Astrocyte of the hippocampus (primary cell): ENCODE results near the gene DNAH3.
A peak's percentile ranks its signal among the peaks of the same experiment; 100 is the strongest.
"Not testable (repeated sequence)": the region's sequence is repeated elsewhere in the genome, so short reads cannot be mapped to it uniquely, and the experiment has no call there.

Experiments used
- DNase-seq: peaks from one replicate; pipeline ENCODE4 v3.0.0; 2011; ENCODE audit warnings: low read depth, low spot score

DNAH3 gene

DNA sequence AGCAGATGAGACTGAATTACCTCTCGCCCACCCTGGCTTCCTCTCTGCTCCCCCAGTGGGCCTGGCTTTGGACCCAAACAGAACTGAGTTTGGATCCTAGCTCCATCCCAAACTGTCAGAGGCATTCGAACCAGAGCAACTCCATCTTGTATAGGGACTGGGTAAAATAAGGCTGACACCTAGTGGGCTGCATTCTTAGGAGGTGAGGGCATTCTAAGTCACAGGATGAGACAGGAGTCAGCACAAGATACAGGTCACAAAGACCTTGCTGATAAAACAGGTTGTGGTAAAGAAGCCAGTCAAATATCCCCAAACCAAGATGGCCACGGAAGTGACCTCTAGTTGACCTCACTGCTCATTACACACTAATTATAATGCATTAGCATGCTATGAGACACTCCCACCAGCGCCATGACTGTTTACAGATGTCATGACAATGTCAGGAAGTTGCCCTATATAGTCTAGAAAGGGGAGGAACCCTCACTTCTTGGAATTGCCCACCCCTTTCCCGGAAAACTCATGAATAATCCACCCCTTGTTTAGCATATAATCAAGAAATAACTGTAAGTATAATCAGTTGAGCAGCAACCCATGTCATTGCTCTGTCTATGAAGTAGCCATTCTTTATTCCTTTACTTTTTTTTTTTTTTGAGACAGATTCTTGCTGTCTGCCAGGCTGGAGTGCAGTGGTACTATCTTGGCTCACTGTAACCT is 205.6 kb downstream of the DNAH3 start:
- DNase-seq: peak; percentile 60

DNA sequence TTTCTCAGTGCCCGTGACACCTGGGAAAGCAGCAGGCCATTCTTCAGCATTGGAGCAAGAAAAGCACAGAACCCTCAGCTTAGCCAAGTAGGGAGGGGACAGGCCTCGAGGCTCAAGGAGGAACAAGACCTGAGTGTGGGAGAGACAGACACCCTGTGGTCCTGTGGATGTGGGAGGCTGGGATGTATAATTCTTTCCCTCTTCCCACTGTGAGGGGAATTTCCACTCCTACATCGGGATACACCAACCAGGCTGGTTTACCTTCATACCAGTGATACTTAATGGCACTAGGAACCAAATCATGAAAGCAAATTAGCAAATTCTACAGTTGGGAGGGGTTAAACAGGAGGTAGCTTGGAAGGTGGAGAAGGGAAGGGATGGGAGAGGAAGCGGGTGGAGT is 208.4 kb downstream of the DNAH3 start:
- DNase-seq: no peak

DNA sequence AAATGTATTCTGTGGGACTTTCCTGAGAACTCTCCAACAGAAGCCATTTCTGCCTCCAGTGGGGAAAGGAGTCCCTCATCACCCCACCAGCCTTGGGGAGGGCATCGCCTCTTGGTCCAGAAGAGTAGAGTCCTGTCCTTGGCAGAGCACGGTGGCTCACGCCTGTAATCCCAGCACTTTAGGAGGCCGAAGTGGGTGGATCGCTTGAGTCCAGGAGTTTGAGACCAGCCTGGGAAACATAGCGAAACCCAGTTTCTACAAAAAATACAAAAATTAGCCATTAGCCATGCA is 209.1 kb downstream of the DNAH3 start:
- no peak for DNase-seq

DNA sequence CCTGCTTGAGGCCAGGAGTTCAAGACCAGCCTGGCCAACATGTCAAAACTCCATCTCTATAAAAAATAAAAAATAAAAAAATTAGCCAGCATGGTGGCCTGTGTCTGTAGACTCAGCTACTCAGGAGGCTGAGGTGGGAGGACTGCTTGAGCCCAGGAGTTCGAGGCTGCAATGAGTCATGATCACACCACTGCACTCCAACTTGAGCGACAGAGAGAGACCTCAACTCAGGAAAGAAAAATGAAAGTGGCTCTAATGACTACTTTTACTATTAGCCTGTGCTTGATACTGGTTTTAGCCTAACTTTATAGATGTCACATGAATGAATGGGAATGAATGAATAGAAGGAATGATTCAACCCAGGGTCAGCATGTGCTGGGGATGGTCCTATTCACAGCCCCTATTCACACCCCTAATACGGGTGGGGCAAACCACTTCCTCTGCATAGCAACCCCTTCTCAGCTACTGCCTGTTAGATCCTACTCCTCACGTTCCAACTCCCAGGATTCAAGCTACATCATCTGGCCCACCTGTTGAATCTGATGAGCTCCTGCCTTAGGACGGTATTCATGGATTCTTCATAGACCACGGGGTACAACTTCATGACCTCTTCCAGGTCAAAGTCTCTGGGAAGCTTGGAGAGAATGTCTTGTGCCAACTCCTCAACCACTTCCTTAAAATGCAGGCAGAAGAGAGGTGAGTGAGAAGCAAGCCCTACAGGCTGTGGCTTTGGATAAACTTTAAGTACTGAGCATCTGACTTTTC is 209.6 kb downstream of the DNAH3 start:
- no peak for DNase-seq

DNA sequence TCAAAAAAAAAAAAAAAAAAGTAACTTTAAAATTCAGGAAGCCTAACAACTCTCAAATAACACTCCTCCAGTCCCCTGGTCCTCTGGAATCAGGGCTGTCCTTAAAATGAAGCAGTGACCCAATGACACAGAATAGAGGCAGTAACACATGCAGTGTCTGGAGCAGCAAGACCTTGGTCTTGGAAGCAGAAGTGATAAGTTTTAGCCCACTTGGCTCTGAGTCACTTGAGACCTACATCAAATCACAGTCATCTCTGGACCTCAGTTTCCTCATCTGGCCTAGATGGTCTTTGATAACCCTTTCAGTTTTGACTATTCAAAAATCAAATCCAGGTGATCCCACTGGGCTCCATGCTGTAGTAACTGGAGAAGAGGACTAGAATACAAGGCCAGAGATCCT is 211.0 kb downstream of the DNAH3 start:
- no peak for DNase-seq

DNA sequence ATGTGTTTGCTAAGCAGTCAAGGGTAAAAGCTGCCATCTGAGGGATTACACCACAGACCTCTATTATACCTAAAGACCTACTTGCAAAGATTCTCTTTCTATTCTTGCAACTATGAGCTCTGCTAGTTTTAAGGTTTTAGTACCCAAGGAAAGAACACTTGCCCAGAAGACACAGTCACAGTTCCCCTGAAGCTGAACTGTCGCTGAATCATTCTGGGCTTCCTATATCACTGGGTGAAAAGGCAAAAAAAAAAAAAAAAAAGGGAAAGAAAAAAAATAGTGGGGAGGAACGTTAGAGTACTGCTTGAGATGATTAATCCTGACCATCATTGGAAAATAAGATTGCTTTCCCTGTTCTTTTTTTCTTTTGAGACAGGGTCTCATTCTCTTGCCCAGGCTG is 212.2 kb downstream of the DNAH3 start:
- peak; percentile 13 for DNase-seq

DNA sequence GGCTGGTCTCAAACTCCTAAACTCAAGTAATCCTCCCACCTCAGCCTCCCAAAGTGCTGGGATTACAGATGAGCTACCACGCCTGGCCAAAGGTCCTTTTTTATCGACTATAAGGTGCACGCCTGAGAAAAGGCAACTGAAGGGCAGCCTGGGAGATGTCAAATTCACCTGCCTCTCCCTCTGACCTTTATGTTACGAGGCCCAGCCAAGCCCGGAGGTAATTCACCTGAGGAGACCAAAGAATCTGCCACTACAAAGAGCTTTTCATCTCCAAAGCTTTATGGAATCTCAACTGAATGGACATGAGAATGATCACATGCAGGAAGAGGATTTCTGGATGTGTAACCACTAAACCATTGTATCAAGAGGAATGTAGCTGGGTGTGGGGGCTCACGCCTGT is 212.9 kb downstream of the DNAH3 start:
- DNase-seq: no peak

DNA sequence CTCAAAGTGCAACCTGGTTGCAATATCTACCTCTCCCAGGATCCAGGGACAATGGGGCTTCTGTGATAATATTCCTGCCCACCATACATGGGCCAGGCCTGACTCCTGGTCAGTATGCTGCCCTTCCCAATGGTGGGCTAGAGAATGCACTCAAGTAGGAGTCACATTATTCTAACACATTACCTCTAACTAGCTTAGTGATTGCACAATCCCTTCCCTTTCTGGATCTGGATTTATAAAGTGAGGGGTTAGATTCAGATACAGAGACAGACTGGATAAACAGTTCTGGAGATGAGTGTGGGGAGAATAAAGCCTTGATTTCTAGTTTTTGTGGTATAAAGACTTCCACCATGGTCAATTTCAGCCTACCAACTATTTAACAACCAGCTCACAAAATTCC is 217.1 kb downstream of the DNAH3 start:
- no peak for DNase-seq

DNA sequence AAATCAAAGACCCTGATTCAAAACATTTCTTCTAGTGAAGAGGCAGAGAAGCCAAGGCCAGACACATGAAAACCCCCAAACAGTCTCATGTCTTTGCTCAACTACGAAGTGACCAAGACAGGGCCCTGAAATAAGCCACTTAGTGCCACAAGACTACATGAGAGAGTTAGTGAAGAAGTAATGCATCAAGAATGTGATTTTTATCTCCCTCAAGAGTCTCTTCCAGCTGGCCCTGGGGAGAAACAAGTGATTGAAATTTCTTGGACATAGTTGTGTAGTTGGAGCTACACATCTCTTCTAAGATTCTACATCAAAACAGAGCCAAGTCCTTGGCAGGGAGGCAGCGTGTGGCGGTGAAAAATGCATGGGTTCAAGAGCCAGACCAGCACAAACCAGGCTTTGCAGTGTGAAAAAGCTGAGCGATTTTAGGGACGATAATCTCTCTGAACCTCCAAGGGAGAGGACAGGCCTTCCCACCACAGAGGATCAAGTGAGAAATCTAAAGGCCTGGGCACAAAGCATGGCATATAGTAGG is 219.5 kb downstream of the DNAH3 start:
- no peak for DNase-seq

DNA sequence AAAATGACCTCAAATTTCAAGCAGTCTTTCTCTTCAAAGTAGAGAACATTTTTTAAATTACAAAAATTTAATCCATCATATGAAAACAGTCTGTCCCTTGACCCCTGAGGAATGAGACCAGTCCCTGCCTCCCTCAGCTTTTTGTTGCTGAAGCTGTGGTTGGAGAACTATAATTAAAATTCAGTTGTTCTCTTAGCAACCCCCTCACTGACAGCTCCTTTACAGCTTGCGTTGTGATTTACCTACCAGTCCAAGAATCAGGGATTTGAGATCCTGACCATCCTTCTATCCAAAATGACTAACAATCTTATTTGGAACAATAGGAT is 220.3 kb downstream of the DNAH3 start:
- no peak for DNase-seq

DNA sequence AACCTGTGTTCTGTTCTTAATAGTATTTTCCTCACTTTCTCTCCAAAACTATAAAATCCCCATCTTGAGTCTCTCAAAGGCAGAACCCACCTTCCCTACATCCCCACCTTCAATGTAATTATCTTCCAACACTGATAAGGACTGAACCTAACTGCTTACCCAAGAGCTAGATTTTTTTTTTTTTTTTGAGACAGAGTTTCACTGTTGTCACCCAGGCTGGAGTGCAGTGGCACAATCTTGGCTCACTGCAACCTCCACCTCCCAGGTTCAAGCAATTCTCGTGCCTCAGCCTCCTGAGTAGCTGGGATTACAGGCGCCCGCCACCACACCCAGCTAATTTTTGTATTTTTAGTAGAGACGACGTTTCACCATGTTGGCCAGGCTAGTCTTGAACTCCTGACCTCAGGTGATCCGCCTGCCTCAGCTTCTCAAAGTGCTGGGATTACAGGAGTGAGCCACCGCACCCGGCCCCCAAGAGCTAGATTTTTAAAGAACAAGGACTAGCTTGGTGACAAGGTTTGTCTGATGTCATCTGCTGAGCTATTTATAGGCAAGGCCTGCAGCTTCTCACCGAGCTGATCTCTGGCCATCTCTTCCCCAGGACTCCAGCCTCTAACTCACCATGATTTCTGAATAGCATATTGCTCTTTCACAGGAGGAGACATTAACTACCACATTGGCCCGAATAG is 220.8 kb downstream of the DNAH3 start:
- DNase-seq: not testable (repeated sequence)

DNA sequence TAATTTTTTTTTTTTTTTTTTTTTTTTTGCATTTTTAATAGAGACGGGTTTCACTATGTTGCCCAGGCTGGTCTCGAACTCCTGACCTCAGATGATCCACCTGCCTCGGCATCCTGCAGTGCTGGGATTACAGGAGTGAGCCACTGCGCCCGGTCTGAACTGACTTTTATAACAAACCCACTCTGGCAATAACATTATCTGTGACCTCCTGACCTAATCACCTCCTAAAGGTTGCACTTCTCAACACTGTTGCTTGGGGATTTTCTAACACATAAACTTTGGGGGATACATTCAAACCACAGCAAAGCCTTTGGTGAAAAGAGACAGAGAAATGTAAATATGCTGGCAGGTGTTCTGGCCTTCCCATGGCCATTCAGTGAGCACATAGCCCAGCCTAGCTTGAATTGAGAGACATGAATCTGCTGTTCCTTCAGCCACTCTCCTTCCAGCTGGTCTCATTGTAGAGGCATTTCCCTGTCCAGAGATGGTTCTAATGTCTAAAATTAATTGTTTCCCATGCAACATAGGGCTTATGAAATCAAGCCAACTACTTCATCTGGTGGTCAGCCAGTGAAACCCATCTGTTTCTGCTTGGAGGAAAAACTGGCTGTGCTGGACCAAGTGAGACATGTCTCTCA is 221.8 kb downstream of the DNAH3 start:
- DNase-seq: no peak

DNA sequence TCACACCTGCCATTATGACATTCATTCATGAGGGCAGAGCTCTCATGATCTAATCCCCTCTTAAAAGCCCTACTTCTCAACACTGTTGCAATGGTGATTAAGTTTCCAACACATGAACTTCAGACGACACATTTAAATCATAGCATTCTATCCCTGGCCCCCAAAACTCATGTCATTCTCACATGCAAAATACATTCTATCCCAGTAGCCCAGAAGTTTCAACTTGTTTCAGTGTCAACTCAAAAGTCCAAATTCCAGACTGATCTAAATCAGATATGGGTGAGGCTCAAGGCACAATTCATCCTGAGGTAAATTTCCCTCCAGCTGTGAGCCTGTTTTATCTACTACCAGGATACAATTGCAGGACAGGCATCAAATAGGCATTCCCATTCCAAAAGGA is 224.9 kb downstream of the DNAH3 start:
- DNase-seq: no peak

DNA sequence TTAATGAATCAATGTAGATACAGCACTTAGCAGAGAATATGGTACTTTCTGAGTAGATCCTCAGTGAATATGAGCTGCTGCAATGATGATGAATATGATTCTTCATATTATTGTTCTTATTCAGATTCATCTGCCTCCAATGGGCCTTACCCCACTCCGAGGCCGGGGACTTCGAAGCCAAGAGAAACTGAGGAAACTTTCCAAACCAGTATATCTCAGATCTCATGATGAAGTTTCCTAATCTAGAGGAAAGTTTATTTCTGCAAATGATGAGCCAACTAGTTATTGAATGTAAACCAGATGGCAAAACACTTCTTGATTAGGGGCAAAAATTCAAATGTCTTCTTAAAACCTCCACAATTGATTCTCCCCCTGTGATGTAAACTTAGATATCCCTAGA is 226.8 kb downstream of the DNAH3 start:
- no peak for DNase-seq

DNA sequence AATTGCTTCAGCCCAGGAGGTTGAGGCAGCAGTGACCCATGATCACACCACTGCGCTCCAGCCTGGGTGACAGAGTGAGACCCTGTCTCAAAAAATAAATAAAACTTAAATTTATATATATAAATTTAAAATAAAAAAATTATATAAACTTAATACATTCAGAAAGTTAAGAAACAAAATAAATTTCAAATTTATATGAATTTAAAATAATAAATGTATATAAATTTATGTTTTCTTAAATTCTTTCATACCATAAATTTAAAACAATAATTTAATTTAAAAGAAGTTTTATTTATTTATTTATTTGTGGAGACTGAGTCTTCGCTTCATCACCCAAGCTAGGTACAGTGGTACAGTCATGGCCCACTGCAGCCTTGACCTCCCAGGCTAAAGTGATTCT is 229.8 kb downstream of the DNAH3 start:
- DNase-seq: no peak

DNA sequence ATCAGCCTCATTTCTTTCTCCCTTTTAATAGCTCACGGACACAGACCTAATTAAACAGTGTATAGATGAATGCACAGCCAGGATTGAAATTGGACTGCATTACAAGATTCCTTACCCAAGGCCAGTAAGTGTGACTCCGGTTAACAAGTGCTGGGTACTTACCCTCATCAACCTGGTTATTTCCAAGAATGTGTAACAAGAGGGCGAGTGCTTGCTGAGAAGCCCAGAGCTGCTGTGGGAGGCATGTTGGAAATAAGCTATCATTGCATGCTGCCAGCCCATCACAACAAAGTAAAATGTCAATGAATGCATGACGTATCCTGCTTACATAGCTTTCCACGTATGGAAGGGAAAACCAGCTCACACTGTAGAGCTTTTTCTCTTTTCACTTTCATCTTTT is 230.6 kb downstream of the DNAH3 start:
- DNase-seq: no peak

DNA sequence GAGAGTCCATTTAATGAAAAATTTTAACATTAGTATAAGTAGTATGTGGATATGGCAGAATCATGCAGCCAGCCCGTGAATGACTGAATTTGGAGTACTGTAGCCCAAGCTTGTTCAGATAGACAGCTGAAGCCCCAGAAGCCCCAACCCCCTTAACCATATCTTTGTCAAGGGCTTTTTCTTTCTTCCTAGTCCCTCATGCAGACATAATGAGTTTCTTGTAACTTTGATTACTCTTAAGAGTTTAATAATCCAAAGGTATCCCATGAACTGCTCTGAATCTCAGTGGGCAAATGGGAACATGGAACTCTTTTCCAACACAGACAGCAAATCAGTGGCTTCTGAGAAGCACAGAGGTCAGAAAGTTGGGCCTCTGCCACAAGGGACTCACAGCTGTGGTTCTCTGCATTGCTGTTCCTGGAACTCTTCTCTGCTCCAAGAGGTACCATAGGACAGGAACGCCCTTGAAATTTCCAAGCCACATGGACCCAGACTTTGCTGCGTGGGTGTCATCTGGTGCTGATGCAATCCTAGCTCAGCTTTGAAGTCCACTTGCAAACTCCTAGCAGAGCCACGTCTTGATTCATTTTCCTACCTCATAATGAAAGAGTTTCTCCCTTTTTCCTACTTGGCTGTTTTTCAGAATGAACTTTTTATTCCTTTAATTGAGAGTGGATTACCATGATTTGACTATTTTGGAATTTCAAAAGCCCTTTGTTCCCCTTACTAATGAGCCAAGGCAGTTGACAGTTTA is 232.0 kb downstream of the DNAH3 start:
- DNase-seq: peak; percentile 61

DNA sequence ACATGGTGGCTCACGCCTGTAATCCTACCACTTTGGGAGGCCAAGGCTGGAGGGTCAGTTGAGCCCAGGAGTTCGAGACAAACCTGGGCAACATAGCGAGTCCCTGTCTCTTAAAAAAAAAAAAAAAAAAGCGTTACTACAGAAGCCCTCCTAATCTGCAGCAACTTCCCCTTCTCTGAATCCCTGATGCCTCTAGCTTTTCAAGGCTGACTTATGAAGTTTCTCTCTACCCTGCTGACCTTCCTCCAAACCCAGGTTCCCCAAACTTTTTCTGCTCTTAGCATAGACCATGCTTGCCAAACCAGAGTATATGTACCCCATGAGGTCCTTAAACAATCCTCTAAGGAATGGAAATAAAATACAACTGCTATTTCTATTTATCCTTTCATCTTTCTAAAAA is 233.7 kb downstream of the DNAH3 start:
- no peak for DNase-seq

DNA sequence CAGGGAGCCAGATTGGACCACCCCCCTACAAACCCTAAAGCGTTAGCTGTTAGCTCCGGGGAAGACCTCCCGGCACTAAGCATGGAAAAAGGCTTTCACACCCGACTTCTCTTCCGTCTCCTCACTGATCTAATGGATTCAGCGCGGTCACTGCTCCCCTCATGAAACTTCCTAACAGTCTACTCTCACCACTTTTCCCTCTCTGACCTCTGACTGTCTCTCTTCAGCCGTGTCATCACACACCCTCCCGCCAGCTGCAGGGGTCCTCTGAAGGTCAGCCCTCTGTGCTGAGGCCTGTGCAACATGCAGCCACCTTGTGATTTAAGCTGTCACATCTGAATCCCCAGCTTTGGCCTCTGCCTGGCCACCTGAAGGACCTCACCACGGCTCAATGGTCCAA is 234.4 kb downstream of the DNAH3 start:
- DNase-seq: no peak

DNA sequence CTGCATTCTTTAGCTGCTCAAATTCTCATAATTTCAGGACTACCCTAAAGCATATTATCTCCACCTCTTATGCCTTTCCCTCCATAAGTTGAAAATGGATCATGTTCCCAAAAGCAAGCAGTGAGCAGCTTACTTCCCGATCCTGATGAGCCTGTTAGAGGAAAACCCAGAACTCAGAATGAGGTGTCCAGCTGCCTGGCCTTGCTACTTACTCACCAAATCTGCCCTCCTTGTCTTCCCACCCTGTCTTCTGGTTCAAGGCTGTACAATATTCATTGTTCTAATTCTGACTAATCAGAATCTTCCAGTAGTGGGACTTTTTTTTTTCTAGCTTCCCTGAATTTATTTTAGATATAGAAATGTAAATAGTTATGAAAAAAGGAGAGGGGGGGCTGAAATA is 239.3 kb downstream of the DNAH3 start:
- DNase-seq: no peak

DNA sequence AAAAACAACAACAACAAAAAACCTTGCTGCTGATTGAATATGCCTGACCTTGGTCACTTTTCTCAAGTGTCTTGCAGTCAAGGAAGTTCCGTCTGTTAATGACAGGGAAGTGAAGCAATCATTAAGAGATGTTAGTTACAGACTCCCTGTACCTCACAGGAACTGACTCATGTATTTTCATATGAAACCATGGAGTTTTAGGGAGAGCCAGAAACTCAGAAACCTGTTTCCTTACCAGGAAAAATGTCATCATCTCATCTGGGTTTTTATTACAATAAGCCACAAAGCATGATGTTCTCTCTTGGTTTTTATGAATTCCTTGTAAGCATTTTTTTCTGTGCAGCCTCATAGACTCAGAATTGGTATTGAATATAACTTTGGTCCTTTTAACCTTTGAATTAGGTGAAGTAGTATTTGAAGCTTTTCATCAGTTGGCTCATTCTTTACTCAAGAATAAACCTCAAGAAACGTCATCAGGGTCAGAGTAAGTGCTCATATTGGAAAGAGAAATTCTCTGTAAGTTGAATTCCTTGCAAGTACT is 239.8 kb downstream of the DNAH3 start:
- peak; percentile 66 for DNase-seq
